Dermis blood vessel endothelial cell (primary cell): ENCODE results near the gene PTPRZ1. TPM values are rescaled to one million over a fixed set of nuclear protein-coding genes. Genes with fewer than 3 reads are reported as not detected.

Source experiments
- DNase-seq: peaks from one replicate; pipeline ENCODE4 v3.0.0; 2010
- total RNA-seq: library from RNA; depleted of rRNA; stranded (reverse); fragments of >200 nt; gene quantifications from 2 replicates; pipeline ENCODE4 v1.2.3, GENCODE V29; 2014

The PTPRZ1 gene
- total RNA-seq, 1 donor from 2014 or later: under 0.01 TPM

DNA sequence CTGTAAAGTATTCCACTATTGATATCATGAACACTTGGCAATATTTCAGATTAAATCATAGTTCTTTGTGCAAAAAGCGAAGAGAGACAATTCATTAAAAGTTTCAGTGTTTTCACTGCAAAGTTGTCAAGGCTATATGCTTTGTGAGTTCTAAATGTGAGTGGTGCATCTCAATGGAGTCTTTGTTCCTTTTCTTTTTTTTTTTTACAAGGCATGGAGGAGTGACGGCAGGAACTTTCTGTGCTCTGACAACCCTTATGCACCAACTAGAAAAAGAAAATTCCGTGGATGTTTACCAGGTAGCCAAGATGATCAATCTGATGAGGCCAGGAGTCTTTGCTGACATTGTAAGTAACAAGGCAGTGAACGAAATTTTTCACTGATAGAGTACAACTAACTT, 186.6 kb downstream of the PTPRZ1 start:
- no peak for DNase-seq

DNA sequence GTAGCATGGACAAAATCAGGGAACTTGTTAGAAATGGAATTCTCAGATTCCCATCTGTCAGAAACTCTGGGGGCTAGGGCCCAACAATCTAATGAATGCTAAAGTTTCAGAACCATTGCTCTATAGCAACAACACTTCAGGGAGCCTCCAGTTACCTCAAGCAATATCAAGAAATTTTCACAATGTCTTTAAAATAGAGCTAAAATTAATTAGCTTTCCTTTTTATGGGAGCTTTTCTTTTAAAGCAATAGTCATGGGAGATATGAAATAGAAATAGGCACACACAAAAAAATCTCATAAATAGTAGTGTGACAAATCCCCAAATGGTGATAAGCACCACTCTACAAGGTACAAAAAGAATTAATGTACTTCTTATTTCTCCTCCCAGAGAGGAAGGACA, 190.2 kb downstream of the PTPRZ1 start:
- DNase-seq: no peak

DNA sequence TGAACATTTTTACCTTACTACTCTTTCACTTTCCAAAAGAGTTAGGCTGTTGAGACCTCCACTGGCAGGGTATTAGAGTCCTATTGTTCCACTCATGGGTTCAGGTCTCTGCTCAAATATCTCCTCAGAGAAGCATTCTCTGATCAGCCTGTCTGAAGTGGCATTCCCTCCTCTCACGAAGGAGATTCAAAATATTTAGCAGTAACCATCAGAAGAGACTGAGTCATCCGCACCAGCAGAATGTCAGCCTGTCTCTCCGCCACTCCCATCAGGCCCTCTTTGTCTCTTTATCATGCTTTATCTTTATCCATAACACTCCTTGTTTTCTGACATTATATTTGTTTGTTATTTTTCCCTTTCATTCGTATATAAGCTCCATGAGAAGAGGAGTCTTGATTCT, 192.0 kb downstream of the PTPRZ1 start:
- no peak for DNase-seq

GRCh38 chr7:122067077-122067476, 194.1 kb downstream of the PTPRZ1 start:
- no peak for DNase-seq

GRCh38 chr7:122068046-122068445, 195.1 kb downstream of the PTPRZ1 start:
- no peak for DNase-seq

DNA sequence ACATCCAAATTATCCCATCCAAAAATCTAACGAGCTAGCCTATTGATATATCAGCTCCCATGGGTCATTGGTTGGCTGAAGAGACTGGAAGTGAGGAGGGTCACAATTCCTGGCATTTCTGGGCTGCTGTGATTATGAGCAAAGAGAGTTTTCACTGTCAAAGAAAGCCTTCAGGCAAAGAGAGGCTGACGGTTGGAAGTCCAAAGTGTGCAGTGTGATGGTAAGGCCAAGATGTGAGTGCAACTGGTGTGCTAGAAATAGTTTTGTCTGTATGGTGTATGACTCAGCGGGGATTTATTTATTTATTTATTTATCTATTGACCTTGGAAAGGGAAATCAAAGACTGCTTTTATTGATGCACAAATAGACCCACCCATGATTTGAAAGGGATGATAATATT, 196.0 kb downstream of the PTPRZ1 start:
- DNase-seq: no peak

DNA sequence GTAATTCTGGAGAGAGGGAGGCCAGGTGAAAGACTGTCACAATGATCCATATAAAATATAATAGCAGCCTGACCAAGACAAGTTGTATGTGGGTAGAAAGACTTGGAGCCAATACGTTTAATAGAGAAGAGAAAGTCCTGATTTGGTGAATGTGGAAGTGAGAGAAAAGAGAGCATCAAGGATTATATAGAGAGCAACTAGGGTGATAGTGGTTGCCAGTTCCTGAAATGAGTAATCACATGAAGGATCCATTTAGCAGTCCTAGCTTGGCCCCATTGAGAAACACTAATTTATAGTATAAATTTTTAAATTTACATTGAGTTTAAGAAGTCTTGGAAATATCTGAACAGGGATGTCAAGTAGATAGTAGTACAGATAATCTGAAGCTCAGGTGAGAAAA, 197.1 kb downstream of the PTPRZ1 start:
- DNase-seq: no peak

- DNase-seq: no peak
These were observed 197.9 kb downstream of the PTPRZ1 start for GRCh38 chr7:122070834-122071233.

- no peak for DNase-seq
These were observed 199.3 kb downstream of the PTPRZ1 start for GRCh38 chr7:122072272-122072671.

DNA sequence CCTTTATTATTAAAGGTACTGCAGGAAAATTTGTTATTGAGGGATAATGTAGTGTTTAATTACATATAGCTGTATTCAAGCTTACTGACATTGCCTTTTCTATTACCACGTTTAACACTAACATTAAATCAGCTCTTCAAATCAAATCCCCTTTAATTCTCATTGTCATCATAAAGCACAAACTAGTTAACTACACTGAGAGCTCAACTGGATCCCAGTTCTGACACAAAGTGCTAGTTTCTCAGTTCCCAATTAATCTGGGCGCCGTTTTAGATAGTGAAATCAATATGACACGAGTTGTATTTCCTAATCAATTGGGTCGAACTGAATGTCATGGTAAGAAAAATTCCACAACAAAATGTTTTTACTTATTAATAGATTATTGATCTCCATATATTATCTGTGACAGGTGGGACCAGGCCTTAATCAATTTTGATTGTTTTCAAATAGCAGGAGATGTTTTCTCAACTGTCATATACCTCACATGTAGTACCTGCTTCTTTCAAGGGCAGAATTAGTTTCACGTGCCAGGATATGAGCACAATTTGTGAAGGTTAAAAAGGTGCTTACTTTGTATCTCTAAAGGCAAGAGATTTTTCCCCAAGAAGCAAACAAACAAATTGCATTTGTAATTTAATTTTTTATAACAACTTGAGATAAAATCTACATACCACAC, 200.1 kb downstream of the PTPRZ1 start:
- no peak for DNase-seq

GRCh38 chr7:122073635-122074034, 200.7 kb downstream of the PTPRZ1 start:
- DNase-seq: no peak

GRCh38 chr7:122082160-122082559, 209.2 kb downstream of the PTPRZ1 start:
- no peak for DNase-seq

GRCh38 chr7:122082670-122083069, 209.7 kb downstream of the PTPRZ1 start:
- no peak for DNase-seq

GRCh38 chr7:122092964-122093797, 220.2 kb downstream of the PTPRZ1 start:
- peak; percentile 89 for DNase-seq

DNA sequence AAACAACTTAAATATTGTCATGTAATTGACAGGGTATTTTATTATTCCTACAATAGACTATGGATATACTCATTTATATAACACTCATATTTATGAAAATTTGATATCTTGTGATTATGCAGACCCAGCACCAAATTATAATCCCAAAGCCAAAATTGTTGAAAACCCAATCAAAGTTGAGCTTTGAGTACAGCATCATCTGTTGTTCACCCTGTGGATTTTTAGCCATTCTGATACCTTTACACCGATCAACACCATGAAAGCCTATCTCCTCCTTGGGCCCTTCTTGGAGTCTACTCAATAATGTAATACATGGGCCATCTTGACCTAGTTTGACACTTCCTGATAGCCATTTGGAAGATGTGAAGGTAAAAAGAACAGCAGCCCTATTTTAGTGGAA, 221.6 kb downstream of the PTPRZ1 start:
- DNase-seq: no peak

DNA sequence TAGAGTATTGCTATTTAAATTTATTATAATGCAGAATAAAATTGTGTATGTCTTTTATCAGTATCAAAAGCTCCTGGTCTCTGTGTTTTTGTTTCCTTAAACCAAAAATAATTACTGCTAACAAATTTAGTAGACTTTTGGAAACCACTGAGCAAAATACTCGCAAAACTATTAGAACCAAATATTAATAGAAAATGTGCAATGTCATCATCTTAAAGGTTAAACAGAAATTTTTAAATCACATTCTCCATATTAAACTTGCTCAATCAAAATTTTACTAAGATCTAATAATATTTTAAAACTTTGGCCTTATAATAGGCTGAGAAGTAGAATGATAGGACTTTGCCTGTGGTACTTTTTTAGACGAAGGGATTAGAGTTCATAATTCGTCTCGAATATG, 222.7 kb downstream of the PTPRZ1 start:
- DNase-seq: no peak

DNA sequence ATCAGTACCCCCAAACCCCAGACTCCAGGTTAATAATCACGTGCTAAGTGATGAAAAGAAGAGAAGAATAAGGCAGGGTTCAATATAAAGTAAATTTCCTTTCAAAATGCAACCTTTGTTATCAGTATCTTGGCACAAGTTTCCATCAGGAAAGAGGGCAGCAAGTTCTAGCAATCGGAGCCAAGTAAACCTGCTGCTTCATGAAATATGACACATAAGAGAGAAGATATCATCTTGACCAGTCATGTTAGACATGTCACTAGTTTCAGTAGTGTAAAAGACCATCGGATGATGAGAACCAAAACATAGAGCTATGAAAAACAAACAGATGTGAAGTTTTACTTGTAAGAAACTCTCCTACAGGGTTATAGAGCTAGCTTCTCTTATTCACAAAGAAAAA, 227.1 kb downstream of the PTPRZ1 start:
- DNase-seq: peak; percentile 36

DNA sequence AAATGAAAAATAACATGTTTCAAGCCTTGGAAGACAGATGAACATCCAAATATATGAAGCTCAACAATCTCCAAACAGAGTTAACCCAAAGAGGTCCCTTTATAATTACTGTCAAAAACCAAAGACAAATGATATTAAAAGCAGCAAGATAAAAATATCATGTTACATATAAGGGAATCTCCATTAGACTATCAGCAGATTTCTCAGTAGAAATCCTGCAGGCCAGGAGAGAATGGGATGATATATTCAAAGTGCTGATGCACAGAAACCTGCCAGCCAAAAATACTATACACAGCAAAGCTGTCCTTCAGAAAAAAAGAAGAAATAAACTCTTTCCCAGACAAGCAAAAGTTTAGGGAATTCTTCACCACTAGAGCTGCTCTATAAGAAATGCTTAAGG, 230.1 kb downstream of the PTPRZ1 start:
- no peak for DNase-seq
